Mucosa of descending colon (tissue), 3 donors: ENCODE measurements around the gene HIPK2. TPM values are rescaled to one million over a fixed set of nuclear protein-coding genes. Genes with fewer than 3 reads are reported as not detected.

ENCODE experiments used
- ATAC-seq: fragments of 200-7000 bp; cut with Tn5 transposase; one replicate; pipeline ENCODE4 v1.9.1; 2020; ENCODE audit warnings: mild to moderate bottlenecking, moderate library complexity
- DNase-seq, 3 donors: peaks; one replicate each; pipeline ENCODE4 v3.0.0-alpha.2; 2020
- H3K36me3 ChIP-seq: fragments of 200-600 bp; one replicate; pipeline ENCODE4 v1.8.0; 2021; ENCODE audit warnings: low read depth, mild to moderate bottlenecking
- H3K4me1 ChIP-seq: fragments of 200-600 bp; one replicate; pipeline ENCODE4 v1.8.0; 2021; ENCODE audit warnings: low read depth, mild to moderate bottlenecking
- H3K4me3 ChIP-seq: fragments of 200-600 bp; one replicate; pipeline ENCODE4 v1.8.0; 2021; ENCODE audit warnings: mild to moderate bottlenecking
- H3K9me3 ChIP-seq: fragments of 200-600 bp; one replicate; pipeline ENCODE4 v1.8.0; 2021; ENCODE audit warnings: mild to moderate bottlenecking
- CTCF ChIP-seq: fragments of 200-600 bp; IDR thresholded peaks from one replicate; pipeline ENCODE4 v1.8.0; 2022; ENCODE audit warnings: antibody characterized with exemption, mild to moderate bottlenecking
- intact Hi-C, 2 donors: fragments of 100-400 bp; cut with DNase I in 1 of 2; cut with micrococcal nuclease in 1 of 2; formaldehyde crosslinking; loops; one replicate each; pipeline versions ENCODE4 v1.11.0 to v1.11.1; 2022; cut with DNase I, micrococcal nuclease
- total RNA-seq, 3 donors: library from RNA; stranded (reverse); fragmentation: NEBNext Ultra II Directional in 2 of 3; extraction: Animal tissue kit (Norgen Biotek cat#: 25700) in 2 of 3; gene quantifications; one replicate each; pipeline versions ENCODE4 v1.2.1 to v1.2.4, GENCODE V29; 2021 to 2023
- donor health status: DM: no; HTN: no; CAD: no; lungs with moderate emphysema.
- donor health status: DM: no; HTN: no; CAD: no.
- donor health status: DM: no; HTN: yes; CAD: no.

The HIPK2 gene
- total RNA-seq, 3 donors from 2014 or later, result 29.9 to 63.6 (median 39.9) TPM

GRCh38 chr7:139526578-139527544 lies 250.9 kb downstream of the HIPK2 start:
- intact Hi-C loops, result no loop called here
- ATAC-seq (peak; percentile 48), DNase-seq (no peak)
- no peak overlapping the region for H3K4me3 ChIP-seq
- H3K36me3 ChIP-seq, result no peaks in the 10 kb centered on the region
- no peak for TF ChIP-seq CTCF
- H3K9me3 ChIP-seq, result no peaks in the 10 kb centered on the region
- no peaks in the 10 kb centered on the region for H3K4me1 ChIP-seq

- no peak for ATAC-seq
- TF ChIP-seq CTCF, result no peak
- intact Hi-C loops, result no loop called here
Measured at GRCh38 chr7:139525750-139526149, 252.0 kb downstream of the HIPK2 start.

GRCh38 chr7:139525239-139525638 lies 252.6 kb downstream of the HIPK2 start:
- Histone ChIP-seq H3K9me3 (no peaks in the 10 kb centered on the region), H3K4me3 (no peak overlapping the region), H3K36me3 (no peaks in the 10 kb centered on the region), H3K4me1 (no peaks in the 10 kb centered on the region)
- TF ChIP-seq CTCF, result no peak
- no peak for ATAC-seq
- intact Hi-C loops, result no loop called here
- no peak for DNase-seq

More at GRCh38 chr7:139525750-139526149, 252.0 kb downstream of the HIPK2 start:
- Histone ChIP-seq H3K4me1 (no peaks in the 10 kb centered on the region), H3K36me3 (no peaks in the 10 kb centered on the region), H3K9me3 (no peaks in the 10 kb centered on the region), H3K4me3 (no peak overlapping the region)
- DNase-seq, result no peak

- intact Hi-C loops, result no loop called here
- Histone ChIP-seq H3K36me3 (no peaks in the 10 kb centered on the region), H3K9me3 (no peaks in the 10 kb centered on the region), H3K4me3 (no peak overlapping the region), H3K4me1 (no peaks in the 10 kb centered on the region)
- ATAC-seq (no peak), DNase-seq (no peak)
- TF ChIP-seq CTCF, result no peak
Measured at GRCh38 chr7:139523968-139524815, 253.6 kb downstream of the HIPK2 start.

GRCh38 chr7:139523199-139523941 lies 254.4 kb downstream of the HIPK2 start, which contains the start of gene CLEC2L:
CLEC2L (plus strand) TSS chr7:139523685; CDS start chr7:139523928, 243 bp downstream.
- TF ChIP-seq CTCF, result no peak
- Histone ChIP-seq H3K4me3 (no peak within 1 kb of the TSS), H3K4me1 (no peaks in the 10 kb centered on the region), H3K36me3 (no peaks in the 10 kb centered on the region), H3K9me3 (no peaks in the 10 kb centered on the region)
- intact Hi-C loops, result no loop called here
- DNase-seq (no peak), ATAC-seq (peak; percentile 51)
